HFFc6 (cell line): Measurements from ENCODE around the gene VWA1. TPM values are rescaled to one million over a fixed set of nuclear protein-coding genes. Genes with fewer than 3 reads are reported as not detected.

Experiments used
- DNase-seq: peaks from one replicate; pipeline ENCODE4 v3.0.0-alpha.2; 2018
- H3K27ac Mint-ChIP-seq: 2 replicates; pipeline ENCODE4 v1.8.0; 2020; ENCODE audit warnings: mild to moderate bottlenecking, mixed read lengths
- H3K27me3 Mint-ChIP-seq: 2 replicates; pipeline ENCODE4 v1.8.0; 2021; ENCODE audit warnings: mild to moderate bottlenecking, moderate library complexity, mixed read lengths; ENCODE audit not compliant: insufficient read depth
- H3K36me3 Mint-ChIP-seq: 2 replicates; pipeline ENCODE4 v1.8.0; 2021; ENCODE audit warnings: low read depth, mixed read lengths
- H3K4me1 Mint-ChIP-seq: 2 replicates; pipeline ENCODE4 v1.8.0; 2020; ENCODE audit warnings: low read depth, mixed read lengths
- H3K4me3 Mint-ChIP-seq: 2 replicates; pipeline ENCODE4 v1.8.0; 2020; ENCODE audit warnings: mild to moderate bottlenecking, moderate library complexity, mixed read lengths
- H3K9me3 Mint-ChIP-seq: 2 replicates; pipeline ENCODE4 v1.8.0; 2020; ENCODE audit warnings: mild to moderate bottlenecking, mixed read lengths
- total RNA-seq, 6 experiments: library from RNA; stranded (reverse); fragmentation: NEBNext Ultra II Directional; extraction: Animal tissue kit (Norgen Biotek cat#: 25700); gene quantifications; 2 replicates in 1 of 6; 3 replicates in 5 of 6; pipeline ENCODE4 v1.2.3, GENCODE V29; 2021
- TF ChIP-seq, protein P1 (sequence below): fragments of 200-600 bp; sonication (generic); IDR thresholded peaks from 2 replicates; pipeline ENCODE4 v1.5.0; 2021; ENCODE audit warnings: antibody characterized with exemption, mild to moderate bottlenecking

Gene VWA1
- total RNA-seq, 6 experiments from 2014 or later, result 0.12 to 0.33 (median 0.24) TPM; not detected in 1

DNA sequence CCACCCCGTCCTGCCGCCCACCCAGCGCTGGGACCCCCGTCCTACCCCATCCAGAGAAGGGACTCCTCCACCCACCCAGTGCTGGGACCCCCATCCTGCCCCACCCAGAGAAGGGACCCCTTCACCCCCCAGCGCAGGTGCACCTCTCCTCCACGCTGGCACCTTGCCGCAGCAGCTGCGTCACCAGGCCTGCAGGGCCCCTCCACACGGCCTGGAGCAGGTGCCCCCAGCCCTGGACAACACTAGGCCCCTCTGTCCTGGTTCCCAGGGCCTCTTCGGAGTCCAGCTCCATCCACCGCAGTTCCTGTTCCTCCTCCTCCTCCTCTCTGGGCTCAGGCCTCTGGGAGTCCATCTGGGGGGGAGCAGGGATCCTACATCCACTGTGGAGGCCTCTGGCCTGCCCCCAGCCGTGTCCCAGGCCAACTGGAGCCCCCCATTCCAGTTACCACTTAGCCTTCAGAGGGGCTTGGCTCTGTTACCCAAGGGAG lies 14.8 kb upstream of the VWA1 start:
- Mint-ChIP-seq H3K27ac (no peak overlapping the region), H3K4me3 (no peak overlapping the region), H3K27me3 (no peaks in the 10 kb centered on the region; the same call in 1 of the 2 replicates), H3K4me1 (peaks cover 13% of the 10 kb centered on the region), H3K9me3 (no peaks in the 10 kb centered on the region), H3K36me3 (no peaks in the 10 kb centered on the region)
- TF ChIP-seq, protein P1, sequence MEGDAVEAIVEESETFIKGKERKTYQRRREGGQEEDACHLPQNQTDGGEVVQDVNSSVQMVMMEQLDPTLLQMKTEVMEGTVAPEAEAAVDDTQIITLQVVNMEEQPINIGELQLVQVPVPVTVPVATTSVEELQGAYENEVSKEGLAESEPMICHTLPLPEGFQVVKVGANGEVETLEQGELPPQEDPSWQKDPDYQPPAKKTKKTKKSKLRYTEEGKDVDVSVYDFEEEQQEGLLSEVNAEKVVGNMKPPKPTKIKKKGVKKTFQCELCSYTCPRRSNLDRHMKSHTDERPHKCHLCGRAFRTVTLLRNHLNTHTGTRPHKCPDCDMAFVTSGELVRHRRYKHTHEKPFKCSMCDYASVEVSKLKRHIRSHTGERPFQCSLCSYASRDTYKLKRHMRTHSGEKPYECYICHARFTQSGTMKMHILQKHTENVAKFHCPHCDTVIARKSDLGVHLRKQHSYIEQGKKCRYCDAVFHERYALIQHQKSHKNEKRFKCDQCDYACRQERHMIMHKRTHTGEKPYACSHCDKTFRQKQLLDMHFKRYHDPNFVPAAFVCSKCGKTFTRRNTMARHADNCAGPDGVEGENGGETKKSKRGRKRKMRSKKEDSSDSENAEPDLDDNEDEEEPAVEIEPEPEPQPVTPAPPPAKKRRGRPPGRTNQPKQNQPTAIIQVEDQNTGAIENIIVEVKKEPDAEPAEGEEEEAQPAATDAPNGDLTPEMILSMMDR, result no peak
- DNase-seq, result no peak

- H3K36me3 Mint-ChIP-seq, result no peaks in the 10 kb centered on the region
- DNase-seq, result no peak
- TF ChIP-seq, protein P1, result no peak
- no peak within 1 kb of the TSS for H3K4me3 Mint-ChIP-seq
- H3K9me3 Mint-ChIP-seq, result no peaks in the 10 kb centered on the region
- no peaks in the 10 kb centered on the region; the same call in 1 of the 2 replicates for H3K27me3 Mint-ChIP-seq
- peaks cover 13% of the 10 kb centered on the region for H3K4me1 Mint-ChIP-seq
- H3K27ac Mint-ChIP-seq, result no peak within 1 kb of the TSS
Observed at GRCh38 chr1:1421147-1421906, 14.2 kb upstream of the VWA1 start, which contains the start of gene ANKRD65. Gene ANKRD65 (minus strand): TSS chr1:1421276. CDS start chr1:1421005, 271 bp downstream.

GRCh38 chr1:1421907-1422464 lies 13.5 kb upstream of the VWA1 start:
- no peak overlapping the region for H3K4me3 Mint-ChIP-seq
- no peaks in the 10 kb centered on the region for H3K9me3 Mint-ChIP-seq
- no peak overlapping the region for H3K27ac Mint-ChIP-seq
- H3K4me1 Mint-ChIP-seq, result peaks cover 13% of the 10 kb centered on the region
- DNase-seq, result no peak
- TF ChIP-seq, protein P1, result no peak
- H3K27me3 Mint-ChIP-seq, result no peaks in the 10 kb centered on the region; the same call in 1 of the 2 replicates
- no peaks in the 10 kb centered on the region for H3K36me3 Mint-ChIP-seq

DNA sequence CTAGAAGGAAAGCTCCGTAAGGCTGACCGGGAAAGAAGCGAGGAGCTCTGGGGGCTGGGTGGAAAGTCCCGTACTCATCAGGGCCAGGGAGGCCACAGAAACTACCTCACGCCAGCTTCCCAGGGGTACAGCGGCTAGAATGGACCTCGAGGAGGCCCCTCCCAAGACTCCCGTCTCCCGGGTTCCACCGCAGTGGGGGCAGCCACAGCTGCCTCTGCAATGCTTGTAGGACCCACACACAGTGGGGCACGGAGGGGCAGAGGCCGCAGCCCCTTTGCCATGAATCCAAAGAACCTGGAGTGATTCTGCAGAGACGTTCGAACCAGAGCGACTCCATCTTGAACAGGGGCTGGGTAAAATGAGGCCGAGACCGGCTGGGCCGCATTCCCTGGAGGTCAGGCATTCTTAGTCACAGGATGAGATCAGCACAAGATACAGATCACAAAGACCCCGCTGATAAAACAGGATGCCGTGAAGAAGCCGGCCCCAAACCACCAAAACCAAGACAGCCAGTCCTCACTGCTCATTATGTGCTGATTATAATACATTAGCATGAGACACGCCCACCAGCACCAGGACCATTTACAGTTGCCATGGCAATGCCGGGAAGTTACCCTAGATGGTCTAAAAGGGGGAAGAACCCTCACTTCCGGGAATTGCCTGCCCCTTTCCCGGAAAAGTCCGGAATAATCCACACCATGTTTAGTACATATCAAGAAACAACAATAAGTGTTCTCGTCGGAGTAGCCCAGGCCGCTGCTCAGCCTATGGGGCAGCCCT lies 12.8 kb upstream of the VWA1 start:
- no peaks in the 10 kb centered on the region for H3K9me3 Mint-ChIP-seq
- H3K36me3 Mint-ChIP-seq, result no peaks in the 10 kb centered on the region
- no peaks in the 10 kb centered on the region; the same call in 1 of the 2 replicates for H3K27me3 Mint-ChIP-seq
- TF ChIP-seq, protein P1, result no peak
- H3K27ac Mint-ChIP-seq, result peak overlapping the region; percentile 57; the same call in 1 of the 2 replicates
- peak; percentile 22 for DNase-seq
- H3K4me3 Mint-ChIP-seq, result no peak overlapping the region
- H3K4me1 Mint-ChIP-seq, result peaks cover 13% of the 10 kb centered on the region

DNA sequence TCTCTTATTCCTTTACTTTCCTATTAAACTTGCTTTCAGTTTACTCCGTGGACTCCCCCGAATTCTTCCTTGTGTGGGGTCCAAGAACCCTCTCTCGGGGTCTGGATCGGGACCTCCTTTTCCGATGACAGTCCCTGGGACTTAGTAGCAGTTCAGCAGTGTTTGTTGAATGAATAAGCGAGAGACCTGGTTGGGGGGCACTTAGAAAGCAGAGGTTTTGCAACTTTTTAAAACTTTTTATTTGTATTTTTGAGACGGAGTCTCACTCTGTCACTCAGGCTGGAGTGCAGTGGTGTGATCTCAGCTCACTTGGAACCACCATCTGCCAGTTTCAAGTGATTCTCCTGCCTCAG lies 12.3 kb upstream of the VWA1 start:
- TF ChIP-seq, protein P1, result no peak
- no peak for DNase-seq
- peak overlapping the region; percentile 57; the same call in 1 of the 2 replicates for H3K27ac Mint-ChIP-seq
- peaks cover 13% of the 10 kb centered on the region for H3K4me1 Mint-ChIP-seq
- H3K27me3 Mint-ChIP-seq, result no peaks in the 10 kb centered on the region; the same call in 1 of the 2 replicates
- H3K36me3 Mint-ChIP-seq, result no peaks in the 10 kb centered on the region
- H3K9me3 Mint-ChIP-seq, result peaks cover under 1% of the 10 kb centered on the region; the same call in 1 of the 2 replicates
- no peak overlapping the region for H3K4me3 Mint-ChIP-seq
